ENCODE results near the gene CDCA4.

DNA sequence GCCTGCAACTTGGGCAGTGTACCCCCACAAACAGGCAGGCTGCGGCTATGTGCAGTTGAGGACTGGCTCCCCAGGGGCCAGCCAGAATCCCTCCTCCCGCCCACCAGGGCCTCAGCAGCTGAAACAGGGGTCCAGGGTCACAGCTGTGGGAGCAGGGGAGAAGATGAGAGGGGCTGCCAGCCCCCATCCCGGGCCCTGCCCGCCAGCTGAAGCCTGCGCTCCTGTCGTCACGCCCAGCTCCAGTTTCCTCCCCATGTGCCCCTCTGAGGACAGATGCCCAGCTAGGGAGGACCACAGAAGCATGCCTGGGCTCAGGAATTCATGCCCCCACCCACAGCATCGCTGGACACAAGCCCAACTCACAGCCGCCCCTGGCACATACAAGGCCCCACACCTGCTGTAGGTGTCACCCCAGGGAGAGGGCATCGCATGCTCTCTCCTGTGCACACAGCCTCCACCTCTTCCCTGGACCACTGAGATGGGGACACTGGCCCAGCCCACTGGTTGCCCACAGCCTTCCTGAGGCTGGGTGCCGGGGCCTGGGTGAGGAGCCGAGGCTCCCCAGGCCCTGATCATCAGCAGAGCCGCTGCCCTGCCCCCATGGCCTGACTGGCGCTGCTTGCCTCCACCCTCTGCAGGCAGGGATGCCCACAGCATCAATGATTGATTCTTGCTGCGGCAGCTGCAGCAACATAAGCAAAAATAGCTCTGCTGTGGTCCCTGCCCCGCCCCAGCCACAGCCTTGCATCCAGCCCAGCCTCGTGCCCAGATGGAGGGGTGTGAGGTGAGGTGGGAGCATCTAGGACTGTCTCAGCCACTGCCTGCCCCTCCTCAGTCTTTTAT is 39.0 kb downstream of the CDCA4 start:
- TF ChIP-seq POLR2A (IDR thresholded peaks at IDR 0.05), result no peak
- TF ChIP-seq, protein P1, sequence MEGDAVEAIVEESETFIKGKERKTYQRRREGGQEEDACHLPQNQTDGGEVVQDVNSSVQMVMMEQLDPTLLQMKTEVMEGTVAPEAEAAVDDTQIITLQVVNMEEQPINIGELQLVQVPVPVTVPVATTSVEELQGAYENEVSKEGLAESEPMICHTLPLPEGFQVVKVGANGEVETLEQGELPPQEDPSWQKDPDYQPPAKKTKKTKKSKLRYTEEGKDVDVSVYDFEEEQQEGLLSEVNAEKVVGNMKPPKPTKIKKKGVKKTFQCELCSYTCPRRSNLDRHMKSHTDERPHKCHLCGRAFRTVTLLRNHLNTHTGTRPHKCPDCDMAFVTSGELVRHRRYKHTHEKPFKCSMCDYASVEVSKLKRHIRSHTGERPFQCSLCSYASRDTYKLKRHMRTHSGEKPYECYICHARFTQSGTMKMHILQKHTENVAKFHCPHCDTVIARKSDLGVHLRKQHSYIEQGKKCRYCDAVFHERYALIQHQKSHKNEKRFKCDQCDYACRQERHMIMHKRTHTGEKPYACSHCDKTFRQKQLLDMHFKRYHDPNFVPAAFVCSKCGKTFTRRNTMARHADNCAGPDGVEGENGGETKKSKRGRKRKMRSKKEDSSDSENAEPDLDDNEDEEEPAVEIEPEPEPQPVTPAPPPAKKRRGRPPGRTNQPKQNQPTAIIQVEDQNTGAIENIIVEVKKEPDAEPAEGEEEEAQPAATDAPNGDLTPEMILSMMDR (IDR thresholded peaks at IDR 0.05), result no peak

Data from testis (tissue), 2 donors.